Measurements from ENCODE around the gene ABLIM3. TPM values are rescaled to one million over a fixed set of nuclear protein-coding genes. Genes with fewer than 3 reads are reported as not detected.

ABLIM3 gene
- total RNA-seq, 2 experiments from 2014 or later, result not detected

DNA sequence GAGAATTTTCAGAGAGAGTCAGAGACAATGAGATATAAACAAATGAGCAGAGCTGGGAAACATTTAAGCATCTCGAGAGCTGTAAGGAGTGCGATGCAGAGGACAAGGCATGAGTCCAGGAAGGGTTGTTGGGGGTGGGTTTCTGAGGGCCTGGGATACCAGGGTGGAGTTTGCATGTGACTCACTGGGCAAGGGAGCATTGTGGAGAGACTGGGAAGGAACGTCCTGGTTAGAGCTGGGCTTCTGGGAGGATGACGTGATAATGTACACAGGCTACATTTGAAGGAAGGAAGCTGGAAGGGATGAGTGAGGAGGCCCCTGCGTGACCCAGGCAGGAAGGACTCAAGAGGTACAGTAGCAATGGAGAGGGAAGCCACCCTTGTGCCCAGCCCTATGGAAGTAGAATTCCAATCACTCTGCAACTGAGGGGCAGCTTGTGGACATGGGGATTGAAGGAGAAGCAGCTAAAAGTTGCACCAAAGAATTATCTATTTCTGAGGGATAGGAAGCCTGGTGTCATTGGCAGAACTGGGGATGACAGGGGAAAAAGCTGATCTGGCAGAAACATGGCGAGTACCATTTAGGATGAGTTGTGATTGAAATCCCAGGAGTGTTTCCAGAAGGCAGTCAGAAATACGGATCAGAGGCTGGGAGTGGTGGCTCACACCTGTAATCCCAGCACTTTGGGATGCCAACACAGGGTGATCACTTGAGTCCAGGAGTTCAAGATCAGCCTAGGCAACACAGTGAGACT lies 71.1 kb downstream of the ABLIM3 start:
- DNase-seq (ENCODE audit: low spot score), result no peak
- no peaks in the 10 kb centered on the region for H3K36me3 ChIP-seq (ENCODE audit: insufficient read depth, low read length)
- POLR2A ChIA-PET, result interaction anchor here (0.8 kb wide), 1 partner anchor 12 kb away, joined by 4 read pairs; no protein-coding TSS in a partner anchor
- H3K4me2 ChIP-seq (ENCODE audit: low read length), result no peak overlapping the region
- no peak overlapping the region for H3K4me3 ChIP-seq (ENCODE audit: low read depth, low read length, poor library complexity, severe bottlenecking)
- BruUV-seq (replicated peaks), result no TSS peak
- CTCF ChIA-PET (ENCODE audit: unreplicated experiment), result no interaction called here
- H3K79me2 ChIP-seq (ENCODE audit: insufficient read depth, low read depth, low read length), result no peaks in the 10 kb centered on the region
- H2AFZ ChIP-seq (ENCODE audit: low read length), result no peak overlapping the region
- H3K9me3 ChIP-seq (ENCODE audit: low read length), result no peaks in the 10 kb centered on the region
- H3K9me2 ChIP-seq (ENCODE audit: insufficient read depth, low read length), result no peaks in the 10 kb centered on the region
- no peaks in the 10 kb centered on the region for H4K20me1 ChIP-seq (ENCODE audit: insufficient read depth, low read length)
- no peaks in the 10 kb centered on the region for H3K4me1 ChIP-seq (ENCODE audit: insufficient read depth, low read length, poor library complexity, severe bottlenecking)
- intact Hi-C loops (cut with micrococcal nuclease; ENCODE audit: unreplicated experiment), result no loop called here
- TF ChIP-seq EZH2phosphoT487 (IDR thresholded peaks at IDR 0.05; ENCODE audit: borderline replicate concordance, low read depth, low read length), result no peak
- H3K27ac ChIP-seq (ENCODE audit: low read depth, low read length, poor library complexity, severe bottlenecking), result no peak overlapping the region

DNA sequence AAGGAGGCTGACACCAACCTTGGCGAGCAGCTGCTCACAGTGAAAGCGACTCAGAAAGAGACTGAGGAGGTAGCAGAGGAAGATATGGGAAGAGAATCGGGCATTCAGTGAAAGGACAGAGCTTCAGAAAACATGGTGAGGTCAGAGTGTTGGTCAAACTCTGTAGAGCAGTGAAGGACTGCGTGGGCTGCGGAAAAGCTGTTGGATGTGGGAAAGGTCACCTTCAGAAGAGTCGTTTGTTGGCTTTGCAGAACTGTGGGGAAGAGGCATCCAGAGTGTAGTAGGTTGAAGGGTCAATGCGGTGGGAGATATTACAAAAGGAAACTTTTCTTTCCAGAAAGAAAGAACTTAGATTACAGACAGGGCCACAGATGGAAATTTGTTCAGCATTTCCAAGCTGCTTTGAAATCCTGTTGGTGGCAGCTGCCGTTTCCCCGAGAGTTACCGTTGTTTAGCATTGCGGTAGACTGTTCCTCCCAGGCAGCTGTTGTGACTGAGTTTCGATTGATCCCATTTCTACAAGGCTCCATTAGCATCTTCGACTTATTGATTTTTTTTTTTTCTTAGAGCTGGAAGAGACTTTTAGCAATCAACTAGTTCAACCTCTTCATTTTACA lies 72.1 kb downstream of the ABLIM3 start:
- TF ChIP-seq, protein P1, sequence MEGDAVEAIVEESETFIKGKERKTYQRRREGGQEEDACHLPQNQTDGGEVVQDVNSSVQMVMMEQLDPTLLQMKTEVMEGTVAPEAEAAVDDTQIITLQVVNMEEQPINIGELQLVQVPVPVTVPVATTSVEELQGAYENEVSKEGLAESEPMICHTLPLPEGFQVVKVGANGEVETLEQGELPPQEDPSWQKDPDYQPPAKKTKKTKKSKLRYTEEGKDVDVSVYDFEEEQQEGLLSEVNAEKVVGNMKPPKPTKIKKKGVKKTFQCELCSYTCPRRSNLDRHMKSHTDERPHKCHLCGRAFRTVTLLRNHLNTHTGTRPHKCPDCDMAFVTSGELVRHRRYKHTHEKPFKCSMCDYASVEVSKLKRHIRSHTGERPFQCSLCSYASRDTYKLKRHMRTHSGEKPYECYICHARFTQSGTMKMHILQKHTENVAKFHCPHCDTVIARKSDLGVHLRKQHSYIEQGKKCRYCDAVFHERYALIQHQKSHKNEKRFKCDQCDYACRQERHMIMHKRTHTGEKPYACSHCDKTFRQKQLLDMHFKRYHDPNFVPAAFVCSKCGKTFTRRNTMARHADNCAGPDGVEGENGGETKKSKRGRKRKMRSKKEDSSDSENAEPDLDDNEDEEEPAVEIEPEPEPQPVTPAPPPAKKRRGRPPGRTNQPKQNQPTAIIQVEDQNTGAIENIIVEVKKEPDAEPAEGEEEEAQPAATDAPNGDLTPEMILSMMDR (conservative IDR thresholded peaks at IDR 0.05; ENCODE audit: low read length), result no peak
- no peak for TF ChIP-seq EZH2phosphoT487 (IDR thresholded peaks at IDR 0.05; ENCODE audit: borderline replicate concordance, low read depth, low read length)
- BruUV-seq (replicated peaks), result no TSS peak
- DNase-seq (ENCODE audit: low spot score), result no peak
- Histone ChIP-seq H3K4me2 (ENCODE audit: low read length) (no peak overlapping the region), H4K20me1 (ENCODE audit: insufficient read depth, low read length) (no peaks in the 10 kb centered on the region), H3K79me2 (ENCODE audit: insufficient read depth, low read depth, low read length) (no peaks in the 10 kb centered on the region), H3K36me3 (ENCODE audit: insufficient read depth, low read length) (no peaks in the 10 kb centered on the region), H3K9me3 (ENCODE audit: low read length) (no peaks in the 10 kb centered on the region), H3K27ac (ENCODE audit: low read depth, low read length, poor library complexity, severe bottlenecking) (no peak overlapping the region), H2AFZ (ENCODE audit: low read length) (no peak overlapping the region), H3K9me2 (ENCODE audit: insufficient read depth, low read length) (no peaks in the 10 kb centered on the region), H3K4me1 (ENCODE audit: insufficient read depth, low read length, poor library complexity, severe bottlenecking) (no peaks in the 10 kb centered on the region), H3K4me3 (ENCODE audit: low read depth, low read length, poor library complexity, severe bottlenecking) (no peak overlapping the region)
- ChIA-PET POLR2A (interaction anchor here (0.6 to 0.7 kb wide), 2 partner anchors 130 to 513 kb away, joined by 3 read pairs; no protein-coding TSS in a partner anchor), CTCF (ENCODE audit: unreplicated experiment) (interaction anchor here (0.6 kb wide), 1 partner anchor 263 kb away, joined by 3 read pairs; no protein-coding TSS in a partner anchor)
- intact Hi-C loops (cut with micrococcal nuclease; ENCODE audit: unreplicated experiment), result no loop called here

DNA sequence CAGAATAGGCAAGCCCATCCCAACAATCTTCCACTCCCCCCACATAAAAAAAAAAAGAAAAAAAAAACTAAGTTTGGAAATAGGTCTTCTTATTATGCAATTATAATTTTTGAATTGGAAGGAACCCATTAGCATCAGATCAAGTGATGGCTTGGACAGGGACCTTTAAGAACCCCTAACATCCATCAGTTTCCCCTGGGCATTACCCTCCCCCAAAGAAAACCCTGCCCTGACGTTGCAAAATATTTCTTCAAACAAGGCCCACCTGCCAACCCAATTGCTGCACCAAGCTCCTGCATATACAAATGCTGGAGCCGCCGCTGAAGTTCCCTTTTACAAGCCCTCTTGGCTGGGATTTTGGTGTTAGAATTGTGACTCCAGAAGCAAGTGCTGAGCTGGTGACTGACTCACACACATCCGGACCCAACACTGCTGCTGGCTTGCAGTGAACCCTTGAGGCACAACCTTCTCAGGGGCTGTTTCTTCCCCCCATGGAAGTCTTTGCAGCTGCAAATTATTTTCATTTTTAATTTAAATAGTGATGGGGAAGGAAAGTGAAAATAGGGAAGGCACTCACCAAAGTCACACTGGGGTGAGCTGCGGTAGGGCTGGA lies 74.3 kb downstream of the ABLIM3 start:
- TF ChIP-seq, protein P1 (conservative IDR thresholded peaks at IDR 0.05; ENCODE audit: low read length), result no peak
- TF ChIP-seq EZH2phosphoT487 (IDR thresholded peaks at IDR 0.05; ENCODE audit: borderline replicate concordance, low read depth, low read length), result no peak
- Histone ChIP-seq H4K20me1 (ENCODE audit: insufficient read depth, low read length) (no peaks in the 10 kb centered on the region), H3K79me2 (ENCODE audit: insufficient read depth, low read depth, low read length) (no peaks in the 10 kb centered on the region), H3K4me3 (ENCODE audit: low read depth, low read length, poor library complexity, severe bottlenecking) (no peak overlapping the region), H3K4me2 (ENCODE audit: low read length) (no peak overlapping the region), H3K36me3 (ENCODE audit: insufficient read depth, low read length) (no peaks in the 10 kb centered on the region), H3K4me1 (ENCODE audit: insufficient read depth, low read length, poor library complexity, severe bottlenecking) (no peaks in the 10 kb centered on the region), H3K9me2 (ENCODE audit: insufficient read depth, low read length) (no peaks in the 10 kb centered on the region), H3K27ac (ENCODE audit: low read depth, low read length, poor library complexity, severe bottlenecking) (no peak overlapping the region), H2AFZ (ENCODE audit: low read length) (no peak overlapping the region), H3K9me3 (ENCODE audit: low read length) (no peaks in the 10 kb centered on the region)
- intact Hi-C loops (cut with micrococcal nuclease; ENCODE audit: unreplicated experiment), result no loop called here
- no TSS peak for BruUV-seq (replicated peaks)
- POLR2A ChIA-PET, result interaction anchor here (1.0 kb wide), 1 partner anchor 11 kb away, joined by 3 read pairs; no protein-coding TSS in a partner anchor
- no peak for DNase-seq (ENCODE audit: low spot score)
- CTCF ChIA-PET (ENCODE audit: unreplicated experiment), result no interaction called here

Measured in OCI-LY7 (cell line).